GM15510 (cell line): ENCODE measurements around the gene FOXL1.

Experiments
- POLR2A ChIP-seq: IDR thresholded peaks from 3 replicates; pipeline ENCODE4 v1.6.1; 2011; ENCODE audit warnings: borderline replicate concordance; ENCODE audit not compliant: insufficient read length; ENCODE audit errors: extremely low read depth

FOXL1 gene

GRCh38 chr16:86578061-86578599, at the start of gene FOXL1:
Gene FOXL1, plus strand, starts transcription at chr16:86578549. Its CDS starts 175 bp downstream, at chr16:86578724.
- no peak for TF ChIP-seq POLR2A

DNA sequence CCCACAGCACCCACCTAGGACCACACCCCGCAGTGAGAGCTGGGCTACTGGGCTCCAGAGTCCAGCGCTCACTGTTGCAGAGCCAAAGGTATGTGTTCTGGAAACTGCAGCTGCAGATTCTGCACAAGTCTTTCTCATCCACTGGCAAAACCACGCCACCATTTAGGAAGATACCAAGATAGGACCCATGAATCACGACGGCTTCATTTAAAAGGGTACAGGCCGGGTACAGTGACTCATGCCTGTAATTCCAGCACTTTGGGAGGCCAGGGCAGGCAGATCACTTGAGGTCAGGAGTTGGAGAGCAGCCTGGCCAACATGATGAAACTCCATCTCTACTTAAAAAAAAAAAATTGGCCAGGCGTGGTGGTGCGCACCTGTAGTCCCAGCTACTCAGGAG, 49.2 kb upstream of the FOXL1 start:
- no peak for TF ChIP-seq POLR2A

DNA sequence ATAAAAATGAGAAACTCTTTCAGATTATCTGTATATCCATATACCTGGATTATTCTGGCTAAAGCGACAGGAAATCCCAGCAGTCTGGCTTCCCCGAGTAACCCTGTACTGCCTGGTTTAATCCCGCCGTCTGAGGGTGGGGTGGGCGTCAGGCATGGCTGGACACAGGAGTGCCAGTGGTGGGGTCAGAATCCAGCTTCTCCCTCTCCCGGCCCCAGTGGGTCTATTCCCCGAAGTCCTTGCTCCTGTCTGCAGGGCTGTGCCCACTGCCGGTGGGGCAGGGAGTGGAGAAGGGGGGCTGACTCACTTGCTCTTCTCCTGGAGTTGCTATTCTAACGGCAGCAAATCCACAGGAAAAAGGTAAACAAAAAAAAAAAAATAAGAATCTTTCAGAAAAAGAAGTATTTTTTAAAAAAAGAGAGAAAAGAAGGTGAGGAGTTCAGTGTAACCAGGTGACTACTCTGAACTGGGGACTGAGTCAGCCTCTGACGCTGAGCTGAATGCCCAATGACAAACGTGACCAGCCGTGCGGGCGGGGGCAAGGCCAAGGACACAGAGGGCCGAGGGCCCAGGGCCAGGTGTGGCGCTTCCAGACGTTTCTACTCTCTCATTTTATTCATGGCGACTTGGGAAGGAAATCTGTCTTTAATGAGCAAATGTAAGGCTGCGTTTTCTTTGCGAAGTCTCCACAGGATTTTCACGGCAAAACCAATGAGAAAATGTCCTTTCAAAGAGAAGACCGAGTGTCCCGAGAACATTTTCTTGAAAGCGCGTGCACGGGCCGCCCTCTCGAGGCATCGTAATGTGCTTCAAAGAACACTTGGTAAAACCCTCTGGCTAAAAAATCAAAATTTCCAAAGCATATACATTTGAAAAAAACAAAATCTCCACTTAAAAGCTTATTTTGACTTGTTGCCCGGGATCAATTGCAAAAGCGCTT, 47.8 kb upstream of the FOXL1 start:
- TF ChIP-seq POLR2A: no peak

GRCh38 chr16:86531191-86531545, 47.2 kb upstream of the FOXL1 start:
- TF ChIP-seq POLR2A: no peak

GRCh38 chr16:86531641-86532525, 46.5 kb upstream of the FOXL1 start:
- TF ChIP-seq POLR2A: no peak

DNA sequence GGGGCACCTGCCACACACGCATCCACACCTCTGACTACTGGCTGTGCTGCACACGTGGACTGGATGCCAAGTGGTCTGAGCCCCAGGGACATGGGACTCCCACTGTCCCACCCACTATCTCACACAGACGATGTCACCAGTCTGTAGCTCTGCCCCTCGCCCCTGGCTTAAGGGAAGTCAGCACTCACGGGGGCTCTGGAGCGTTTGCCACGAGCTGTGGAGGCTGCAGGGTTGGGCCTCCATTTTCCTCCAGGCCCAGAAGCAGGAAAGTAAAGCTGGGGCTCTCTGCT, 45.9 kb upstream of the FOXL1 start:
- no peak for TF ChIP-seq POLR2A

DNA sequence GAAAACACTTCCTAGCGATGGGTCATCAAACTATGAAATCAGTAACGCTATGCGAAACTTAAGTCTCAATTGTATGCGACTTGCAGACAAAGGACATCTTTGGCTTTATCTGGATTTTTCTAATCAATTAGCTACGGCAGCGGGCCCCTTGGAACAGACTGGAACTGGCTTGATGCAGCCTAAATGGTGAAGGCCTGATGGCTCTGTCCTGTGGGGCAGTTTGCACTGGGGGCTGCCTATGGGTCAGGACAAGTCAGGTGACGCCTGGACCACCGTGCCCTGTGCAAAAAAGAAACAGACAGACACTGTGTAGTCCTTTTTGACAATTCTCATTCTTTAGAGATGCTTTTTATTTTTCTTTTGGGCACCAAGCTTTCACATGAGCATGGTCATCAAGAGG, 45.3 kb upstream of the FOXL1 start:
- no peak for TF ChIP-seq POLR2A

GRCh38 chr16:86533767-86534351, 44.5 kb upstream of the FOXL1 start:
- no peak for TF ChIP-seq POLR2A

GRCh38 chr16:86534779-86535615, 43.4 kb upstream of the FOXL1 start:
- TF ChIP-seq POLR2A: no peak

- TF ChIP-seq POLR2A: no peak
These were observed 41.7 kb upstream of the FOXL1 start for GRCh38 chr16:86536621-86537020.

GRCh38 chr16:86537486-86537885, 40.9 kb upstream of the FOXL1 start:
- TF ChIP-seq POLR2A: no peak

DNA sequence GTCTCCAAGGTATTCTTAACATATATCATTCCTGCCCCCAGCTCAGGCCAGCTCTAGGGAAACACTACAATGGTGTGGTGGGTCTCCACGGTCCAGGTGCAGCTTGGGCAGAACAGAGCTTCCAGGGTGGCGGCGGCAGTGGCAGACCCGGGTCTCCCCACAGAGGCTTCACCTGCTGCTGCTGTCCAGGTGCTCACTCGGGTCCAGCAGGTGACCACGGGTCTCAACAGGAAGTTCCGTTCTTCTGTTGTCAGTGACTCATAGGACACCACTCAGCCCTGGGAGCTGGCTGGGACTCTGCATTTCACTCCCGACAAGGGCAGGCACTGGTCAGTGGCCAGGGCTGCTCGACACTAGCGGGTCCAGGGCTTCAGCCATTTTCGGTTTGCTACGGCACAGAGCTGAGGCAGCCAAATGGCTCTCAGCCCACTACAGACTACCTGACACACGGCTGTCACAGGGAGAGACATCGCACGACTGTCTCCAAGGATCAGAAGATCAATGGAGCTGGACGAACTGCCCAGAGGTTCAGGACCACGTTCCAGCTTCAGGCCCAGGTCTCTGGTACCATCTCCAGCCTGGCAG, 40.1 kb upstream of the FOXL1 start:
- no peak for TF ChIP-seq POLR2A

DNA sequence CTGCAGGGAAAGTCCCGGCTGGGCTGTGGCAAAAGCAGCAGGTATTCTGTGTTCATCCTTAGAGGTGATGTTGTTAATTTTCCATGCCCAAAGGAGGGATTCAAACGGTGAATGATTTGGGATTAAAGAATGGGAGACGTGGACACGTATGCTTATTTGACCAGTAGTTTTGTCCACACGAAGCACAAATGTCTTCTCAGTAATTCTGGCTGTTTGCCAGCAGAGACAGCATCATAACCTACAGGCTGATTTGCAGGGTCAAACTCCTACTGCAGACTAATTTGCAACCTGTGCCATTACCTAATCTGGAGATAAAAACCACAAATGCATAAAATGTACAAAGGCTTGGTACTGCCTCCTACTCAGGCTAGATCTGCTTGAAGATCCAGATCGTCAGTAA, 37.5 kb upstream of the FOXL1 start:
- TF ChIP-seq POLR2A: no peak

DNA sequence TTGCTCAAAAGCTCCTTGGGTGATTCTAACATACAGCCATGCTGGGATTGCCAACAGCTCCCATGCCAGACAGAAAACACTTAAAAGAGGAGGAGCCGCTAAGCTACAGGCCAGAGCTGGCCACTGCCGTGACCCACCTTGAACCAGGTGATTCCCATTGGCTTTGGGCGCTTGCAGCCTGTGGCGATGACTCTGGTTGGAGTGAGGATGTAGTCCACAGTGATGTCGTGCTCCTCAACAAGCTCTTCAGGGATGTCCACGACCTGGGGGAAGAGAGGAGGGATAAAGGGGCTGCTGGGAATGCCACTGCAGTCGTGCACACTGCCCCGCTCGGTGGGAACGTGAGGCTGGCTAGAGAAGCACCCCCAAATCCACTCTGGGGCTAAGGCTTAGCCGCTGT, 36.8 kb upstream of the FOXL1 start:
- no peak for TF ChIP-seq POLR2A
